RWPE1 (cell line): ENCODE measurements around the gene EEF1AKMT3.

Experiments
- CTCF ChIA-PET: fragments of 350-600 bp; sonication (Branson Sonifier 250); formaldehyde crosslinking; extraction: SDS; loops from one replicate; lab custom pipeline; 2021; lab: Yijun Ruan, JAX
- POLR2A ChIA-PET: fragments of 400-600 bp; formaldehyde crosslinking; extraction: SDS; loops from one replicate; lab custom pipeline; 2020; ENCODE audit warnings: antibody characterized with exemption; ENCODE audit not compliant: low non-redundant PET; lab: Yijun Ruan, JAX
- DNase-seq: peaks from one replicate; pipeline ENCODE4 v3.0.0; 2012; ENCODE audit warnings: low spot score
- H3K27ac ChIP-seq: fragments of 450-650 bp; 2 replicates; pipeline ENCODE4 v1.5.1; 2017
- CTCF ChIP-seq: fragments of 450-650 bp; conservative IDR thresholded peaks from 2 replicates; pipeline ENCODE4 v1.5.1; 2017; ENCODE audit warnings: low read depth, mild to moderate bottlenecking

Gene EEF1AKMT3

GRCh38 chr12:57758552-57759359, 13.7 kb upstream of the EEF1AKMT3 start:
- no peak for DNase-seq
- ChIA-PET CTCF (interaction anchor here (0.5 to 1.0 kb wide), 3 partner anchors 8 to 77 kb away, joined by 3 read pairs; partner anchors contain the start of gene CYP27B1), POLR2A (no interaction called here)
- H3K27ac ChIP-seq = no peak overlapping the region
- TF ChIP-seq CTCF = no peak

- no peak for DNase-seq
- CTCF ChIA-PET = interaction anchor here (0.5 to 1.0 kb wide), 4 partner anchors 20 to 78 kb away, joined by 3 read pairs; no protein-coding TSS in a partner anchor
- POLR2A ChIA-PET = no interaction called here
Observed at GRCh38 chr12:57759360-57759980, 12.9 kb upstream of the EEF1AKMT3 start.

GRCh38 chr12:57760347-57760982, 11.9 kb upstream of the EEF1AKMT3 start:
- ChIA-PET POLR2A (no interaction called here), CTCF (interaction anchor here (0.6 to 1.0 kb wide), 2 partner anchors 21 to 161 kb away, joined by 3 to 4 read pairs; no protein-coding TSS in a partner anchor)
- no peak overlapping the region for H3K27ac ChIP-seq
- TF ChIP-seq CTCF = no peak
- no peak for DNase-seq

More at GRCh38 chr12:57759360-57759980, 12.9 kb upstream of the EEF1AKMT3 start:
- H3K27ac ChIP-seq = no peak overlapping the region
- TF ChIP-seq CTCF = peak; percentile 64

- no peak for TF ChIP-seq CTCF
- CTCF ChIA-PET = no interaction called here
- no peak for DNase-seq
- POLR2A ChIA-PET = no interaction called here
- H3K27ac ChIP-seq = peak overlapping the region; percentile 20; the same call in 1 of the 2 replicates
Observed at GRCh38 chr12:57761391-57761998, 10.9 kb upstream of the EEF1AKMT3 start.

GRCh38 chr12:57762463-57762862, 10.0 kb upstream of the EEF1AKMT3 start:
- H3K27ac ChIP-seq = no peak overlapping the region
- POLR2A ChIA-PET = no interaction called here
- CTCF ChIA-PET = no interaction called here
- no peak for DNase-seq
- TF ChIP-seq CTCF = no peak
